HepG2 (cell line): ENCODE data around the gene COL5A2. TPM values are rescaled to one million over a fixed set of nuclear protein-coding genes. Genes with fewer than 3 reads are reported as not detected.

Experiments used
- ATAC-seq: fragments of 200-7000 bp; cut with Tn5 transposase; 3 replicates; pipeline ENCODE4 v1.9.1; 2020; ENCODE audit warnings: mild to moderate bottlenecking, moderate library complexity
- BruUV-seq: library from RNA; stranded (reverse); fragments of 400-500 nt; replicated peaks from 2 replicates; lab custom pipeline; 2021; lab: Mats Ljungman, UMichigan
- CTCF ChIA-PET: fragments of 300-600 bp; formaldehyde crosslinking; extraction: SDS; loops from one replicate; lab custom pipeline; 2021; ENCODE audit warnings: low total read pairs, inconsistent platforms, low intra/inter-chr PET ratio; lab: Yijun Ruan, JAX
- POLR2A ChIA-PET: fragments of 350-600 bp; sonication (Branson Sonifier 250); formaldehyde crosslinking; loops from one replicate; lab custom pipeline; 2020; ENCODE audit warnings: antibody characterized with exemption, inconsistent platforms; lab: Yijun Ruan, JAX
- DNase-seq: peaks from one replicate; pipeline ENCODE4 v3.0.0-alpha.2; 2015; ENCODE audit warnings: low spot score
- FAIRE-seq: peaks from 3 replicates; lab custom pipeline; 2011; peaks lifted over from hg19 to GRCh38; lab: Jason Lieb, UNC
- H2AFZ ChIP-seq: one replicate; pipeline ENCODE4 v1.6.1; 2011; ENCODE audit warnings: low read length, inconsistent platforms
- H3K27ac ChIP-seq: fragments of 300-600 bp; 3 replicates; pipeline ENCODE4 v1.8.0; 2011; ENCODE audit warnings: mixed run types, mild to moderate bottlenecking, mixed read lengths, low read length, inconsistent platforms; ENCODE audit not compliant: insufficient read depth; ENCODE audit errors: extremely low read length
- H3K27me3 ChIP-seq, 2 experiments: fragments of 200-600 bp in 1 of 2; 2 replicates in 1 of 2; 3 replicates in 1 of 2; pipeline versions ENCODE4 v1.6.0 to v1.8.0; 2011; ENCODE audit warnings: low read length in 2 of 2, mild to moderate bottlenecking in 2 of 2, moderate library complexity in 2 of 2, inconsistent platforms in 1 of 2; ENCODE audit not compliant: insufficient read depth in 2 of 2, control insufficient read depth in 1 of 2
- H3K36me3 ChIP-seq, 2 experiments: fragments of 200-600 bp in 1 of 2; replicated peaks in 1 of 2; 2 replicates in 1 of 2; 3 replicates in 1 of 2; pipeline versions ENCODE4 v1.5.1 to v1.8.0; 2011; ENCODE audit warnings: low read length in 2 of 2, inconsistent platforms in 1 of 2; ENCODE audit not compliant: insufficient read depth in 2 of 2, control insufficient read depth in 1 of 2
- H3K4me1 ChIP-seq: 2 replicates; pipeline ENCODE4 v1.5.1; 2012; ENCODE audit warnings: low read length, inconsistent platforms; ENCODE audit not compliant: insufficient read depth
- H3K4me2 ChIP-seq: 2 replicates; pipeline ENCODE4 v1.6.0; 2011; ENCODE audit warnings: low read depth, low read length, inconsistent platforms
- H3K4me3 ChIP-seq, 3 experiments: fragments of 200-600 bp in 1 of 3; sonication (generic), shearing (Covaris generic) in 1 of 3; replicated peaks in 1 of 3; 2 replicates each; pipeline ENCODE4 v1.5.1; 2011 to 2016; ENCODE audit warnings: low read length in 3 of 3, inconsistent platforms in 2 of 3, low read depth in 2 of 3, mild to moderate bottlenecking in 2 of 3, control low read depth in 1 of 3, mixed read lengths in 1 of 3; ENCODE audit not compliant: insufficient read depth in 1 of 3
- H3K79me2 ChIP-seq: one replicate; pipeline ENCODE4 v1.6.1; 2011; ENCODE audit warnings: low read length, inconsistent platforms; ENCODE audit not compliant: insufficient read depth
- H3K9ac ChIP-seq: 2 replicates; pipeline ENCODE4 v1.6.0; 2011; ENCODE audit warnings: mild to moderate bottlenecking, low read depth, low read length, inconsistent platforms; ENCODE audit not compliant: insufficient read depth
- H3K9me3 ChIP-seq: 2 replicates; pipeline ENCODE4 v1.5.1; 2012; ENCODE audit warnings: mild to moderate bottlenecking, low read length
- H4K20me1 ChIP-seq: 2 replicates; pipeline ENCODE4 v1.6.0; 2011; ENCODE audit warnings: inconsistent platforms, mild to moderate bottlenecking, low read length, moderate library complexity; ENCODE audit not compliant: insufficient read depth
- EZH2 ChIP-seq: conservative IDR thresholded peaks from 2 replicates; pipeline ENCODE4 v1.6.1; 2012; ENCODE audit warnings: mild to moderate bottlenecking, low read depth, low read length, moderate library complexity
- HOXA5 ChIP-seq: sonication (generic); formaldehyde crosslinking; IDR thresholded peaks from 2 replicates; pipeline ENCODE4 v1.4.0; 2020; ENCODE audit warnings: missing genetic modification reagents
- HOXA7 ChIP-seq: sonication (generic); formaldehyde crosslinking; IDR thresholded peaks from 2 replicates; pipeline ENCODE4 v1.8.1; 2022; ENCODE audit warnings: mild to moderate bottlenecking, missing genetic modification reagents, moderate library complexity
- NFYB ChIP-seq: sonication (generic); formaldehyde crosslinking; IDR thresholded peaks from 2 replicates; pipeline ENCODE4 v1.4.0; 2020; ENCODE audit warnings: missing genetic modification reagents
- SP5 ChIP-seq: IDR thresholded peaks from 2 replicates; pipeline ENCODE4 v1.6.1; 2016; ENCODE audit warnings: low read depth, borderline replicate concordance
- ZFYVE20 ChIP-seq: sonication (generic); formaldehyde crosslinking; IDR thresholded peaks from 2 replicates; pipeline ENCODE4 v1.8.0; 2023; ENCODE audit warnings: low read depth, mild to moderate bottlenecking, moderate library complexity, missing genetic modification reagents, borderline replicate concordance
- ZNF142 ChIP-seq: sonication (generic); formaldehyde crosslinking; IDR thresholded peaks from 2 replicates; pipeline ENCODE4 v1.4.0; 2020; ENCODE audit warnings: missing genetic modification reagents
- ZNF3 ChIP-seq: IDR thresholded peaks from 2 replicates; pipeline ENCODE4 v1.7.0; 2017; ENCODE audit warnings: inconsistent platforms
- ZNF337 ChIP-seq: sonication (generic); formaldehyde crosslinking; IDR thresholded peaks from 2 replicates; pipeline ENCODE4 v1.5.1; 2020; ENCODE audit warnings: missing genetic modification reagents, low read depth, mild to moderate bottlenecking, borderline replicate concordance
- ZNF558 ChIP-seq: sonication (generic); formaldehyde crosslinking; IDR thresholded peaks from 2 replicates; pipeline ENCODE4 v1.9.0; 2022; ENCODE audit warnings: mild to moderate bottlenecking, missing genetic modification reagents, borderline replicate concordance
- WGBS: methylation state at CpG from one replicate; pipeline ENCODE4 v1.1.6; 2017; ENCODE audit warnings: low lambda C conversion rate; 5-methylcytosine and 5-hydroxymethylcytosine counted together
- in situ Hi-C: cut with HindIII; loops from 2 replicates; pipeline ENCODE4 v1.10.0; 2017; ENCODE audit warnings: low pct_unique_long_range_greater_than_20kb; ENCODE audit not compliant: extremely low pct_ligation_motif_present
- intact Hi-C: fragments of 100-400 bp; cut with micrococcal nuclease; formaldehyde crosslinking; loops from one replicate; pipeline ENCODE4 v1.10.0; 2022; ENCODE audit not compliant: unreplicated experiment
- polyA plus RNA-seq, 8 experiments: library from polyadenylated mRNA; depleted of rRNA in 3 of 8; stranded (reverse) in 7 of 8; unstranded in 1 of 8; fragments of >200 nt; fragmentation: Illumina TruSeq in 4 of 8; extraction: Trizol in 4 of 8; gene quantifications; 2 replicates each; pipeline versions ENCODE4 v1.2.1 to v1.2.3, GENCODE V29; 2011 to 2016; ENCODE audit warnings: low read depth in 4 of 8, missing spikeins in 1 of 8, mixed read lengths in 1 of 8; ENCODE audit not compliant: insufficient read depth in 1 of 8
- total RNA-seq, 5 experiments: library from RNA; depleted of rRNA; stranded (reverse); fragments of >200 nt; fragmentation: Illumina TruSeq; extraction: Trizol; gene quantifications; 2 replicates each; pipeline ENCODE4 v1.2.3, GENCODE V29; 2016; ENCODE audit warnings: low read depth in 1 of 5
- TF ChIP-seq, protein P1 (sequence below): sonication (generic); formaldehyde crosslinking; IDR thresholded peaks from 2 replicates; pipeline ENCODE4 v1.8.0; 2023; ENCODE audit warnings: mild to moderate bottlenecking, missing genetic modification reagents
- TF ChIP-seq, protein P2 (sequence below): sonication (generic); formaldehyde crosslinking; IDR thresholded peaks from 2 replicates; pipeline ENCODE4 v1.4.0; 2020; ENCODE audit warnings: missing genetic modification reagents, borderline replicate concordance

The COL5A2 gene
- total and polyA plus RNA-seq, 2 of the 13 experiments (the other 11 are each of a cell fraction or from before 2014, with no cell fraction given), result 0.83 to 1.5 TPM

- Histone ChIP-seq H3K4me2 (no peak overlapping the region), H3K9me3 (no peaks in the 10 kb centered on the region), H2AFZ (no peak overlapping the region), H3K79me2 (no peaks in the 10 kb centered on the region), H4K20me1 (no peaks in the 10 kb centered on the region), H3K36me3 (no peaks in the 10 kb centered on the region), H3K27ac (no peak overlapping the region), H3K27me3 (no peaks in the 10 kb centered on the region), H3K4me1 (no peaks in the 10 kb centered on the region), H3K4me3 (no peak overlapping the region), H3K9ac (no peak overlapping the region)
- in situ Hi-C loops (no loop called here), intact Hi-C loops (no loop called here)
- ChIA-PET CTCF (no interaction called here), POLR2A (no interaction called here)
- FAIRE-seq, result no peak
- no peak for ATAC-seq
- DNase-seq, result no peak
- no TSS peak for BruUV-seq
- WGBS, result 62% methylated on average over 3 of the region's 3 CpGs
- no peak for TF ChIP-seq ZNF3 (CRISPR knock-in tag)
- TF ChIP-seq EZH2, result no peak
- TF ChIP-seq, protein P1, sequence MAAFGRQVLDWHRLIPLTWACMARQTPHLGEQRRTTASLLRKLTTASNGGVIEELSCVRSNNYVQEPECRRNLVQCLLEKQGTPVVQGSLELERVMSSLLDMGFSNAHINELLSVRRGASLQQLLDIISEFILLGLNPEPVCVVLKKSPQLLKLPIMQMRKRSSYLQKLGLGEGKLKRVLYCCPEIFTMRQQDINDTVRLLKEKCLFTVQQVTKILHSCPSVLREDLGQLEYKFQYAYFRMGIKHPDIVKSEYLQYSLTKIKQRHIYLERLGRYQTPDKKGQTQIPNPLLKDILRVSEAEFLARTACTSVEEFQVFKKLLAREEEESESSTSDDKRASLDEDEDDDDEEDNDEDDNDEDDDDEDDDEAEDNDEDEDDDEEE (CRISPR knock-in tag), result no peak
- TF ChIP-seq HOXA5, result no peak
- no peak for TF ChIP-seq SP5 (CRISPR knock-in tag)
- no peak for TF ChIP-seq NFYB (CRISPR knock-in tag)
- no peak for TF ChIP-seq ZFYVE20 (CRISPR knock-in tag)
- no peak for TF ChIP-seq ZNF558 (CRISPR knock-in tag)
- no peak for TF ChIP-seq ZNF337 (CRISPR knock-in tag)
- TF ChIP-seq, protein P2, sequence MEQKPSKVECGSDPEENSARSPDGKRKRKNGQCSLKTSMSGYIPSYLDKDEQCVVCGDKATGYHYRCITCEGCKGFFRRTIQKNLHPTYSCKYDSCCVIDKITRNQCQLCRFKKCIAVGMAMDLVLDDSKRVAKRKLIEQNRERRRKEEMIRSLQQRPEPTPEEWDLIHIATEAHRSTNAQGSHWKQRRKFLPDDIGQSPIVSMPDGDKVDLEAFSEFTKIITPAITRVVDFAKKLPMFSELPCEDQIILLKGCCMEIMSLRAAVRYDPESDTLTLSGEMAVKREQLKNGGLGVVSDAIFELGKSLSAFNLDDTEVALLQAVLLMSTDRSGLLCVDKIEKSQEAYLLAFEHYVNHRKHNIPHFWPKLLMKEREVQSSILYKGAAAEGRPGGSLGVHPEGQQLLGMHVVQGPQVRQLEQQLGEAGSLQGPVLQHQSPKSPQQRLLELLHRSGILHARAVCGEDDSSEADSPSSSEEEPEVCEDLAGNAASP (CRISPR knock-in tag), result no peak
- no peak for TF ChIP-seq ZNF142 (CRISPR knock-in tag)
- TF ChIP-seq HOXA7 (CRISPR knock-in tag), result no peak
Measured at GRCh38 chr2:189161894-189162293, 17.7 kb downstream of the COL5A2 start.
